Epithelial cell of esophagus (primary cell): ENCODE data around the gene ADAMTSL4.

Experiments used
- DNase-seq: peaks from one replicate; pipeline ENCODE4 v3.0.0; 2010; ENCODE audit warnings: low read depth
- H3K4me3 ChIP-seq: 2 replicates; pipeline ENCODE4 v1.5.1; 2011; ENCODE audit warnings: mild to moderate bottlenecking, low read length, control low read depth
- CTCF ChIP-seq: IDR thresholded peaks from 2 replicates; pipeline ENCODE4 v1.5.1; 2011; ENCODE audit warnings: low read depth, mild to moderate bottlenecking, low read length, control low read depth, inconsistent platforms; ENCODE audit not compliant: insufficient read depth; ENCODE audit errors: missing control alignments

ADAMTSL4 gene

DNA sequence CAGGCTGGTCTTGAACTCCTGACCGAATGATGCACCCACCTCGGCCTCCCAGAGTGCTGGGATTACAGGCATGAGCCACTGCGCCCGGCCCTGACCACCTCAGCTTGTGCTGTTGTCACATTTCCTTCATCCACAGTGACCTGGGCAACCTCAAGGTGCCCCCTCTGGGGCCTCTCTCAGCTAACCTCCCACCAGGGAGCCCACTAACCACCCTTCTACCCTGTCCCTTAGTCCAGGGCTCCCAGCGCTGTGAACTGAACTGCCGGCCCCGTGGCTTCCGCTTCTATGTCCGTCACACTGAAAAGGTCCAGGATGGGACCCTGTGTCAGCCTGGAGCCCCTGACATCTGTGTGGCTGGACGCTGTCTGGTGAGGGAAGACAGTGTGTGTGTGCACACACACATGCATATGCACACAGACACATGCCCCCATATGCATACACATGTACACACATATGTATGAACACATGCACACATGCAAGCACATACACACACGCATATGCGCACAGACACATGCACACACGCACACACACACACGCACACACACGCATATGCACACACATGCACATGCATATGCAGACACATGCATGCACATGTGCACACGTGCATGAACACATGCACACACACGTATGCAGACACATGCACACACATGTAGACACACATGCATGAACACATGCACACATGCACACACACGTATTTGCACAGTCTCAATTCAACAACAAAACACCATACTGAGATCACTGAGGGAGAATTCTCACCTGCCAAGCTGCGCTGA, 6.2 kb downstream of the ADAMTSL4 start:
- DNase-seq = no peak
- TF ChIP-seq CTCF = no peak
- no peak overlapping the region for H3K4me3 ChIP-seq

DNA sequence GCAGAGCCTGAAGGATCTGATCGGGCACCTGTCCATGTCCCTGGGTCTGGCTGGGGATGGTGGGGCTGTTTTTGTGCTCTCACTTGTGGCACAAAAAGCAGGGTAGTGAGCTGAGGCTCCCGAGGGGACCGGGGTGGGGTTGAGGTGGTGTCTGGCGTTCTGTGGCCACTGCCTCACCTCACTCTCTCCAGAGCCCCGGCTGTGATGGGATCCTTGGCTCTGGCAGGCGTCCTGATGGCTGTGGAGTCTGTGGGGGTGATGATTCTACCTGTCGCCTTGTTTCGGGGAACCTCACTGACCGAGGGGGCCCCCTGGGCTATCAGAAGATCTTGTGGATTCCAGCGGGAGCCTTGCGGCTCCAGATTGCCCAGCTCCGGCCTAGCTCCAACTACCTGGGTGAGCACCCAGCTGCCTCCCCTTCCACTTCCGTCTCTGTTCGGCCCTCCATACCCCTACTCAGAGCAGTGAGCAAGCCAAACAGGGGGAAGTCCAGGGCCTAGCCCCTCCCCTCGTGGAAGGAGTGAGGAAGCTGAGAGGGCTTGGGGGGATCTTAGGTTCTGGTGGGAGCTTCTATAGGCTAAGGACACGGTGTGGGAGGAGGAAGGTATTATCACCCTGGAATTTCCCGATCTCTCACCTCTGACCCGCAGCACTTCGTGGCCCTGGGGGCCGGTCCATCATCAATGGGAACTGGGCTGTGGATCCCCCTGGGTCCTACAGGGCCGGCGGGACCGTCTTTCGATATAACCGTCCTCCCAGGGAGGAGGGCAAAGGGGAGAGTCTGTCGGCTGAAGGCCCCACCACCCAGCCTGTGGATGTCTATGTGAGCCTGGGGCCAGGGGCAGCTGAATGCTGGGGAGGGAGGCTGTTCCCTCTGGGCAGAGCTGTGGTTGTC, 7.0 kb downstream of the ADAMTSL4 start:
- DNase-seq = no peak
- no peak overlapping the region for H3K4me3 ChIP-seq
- no peak for TF ChIP-seq CTCF

- DNase-seq = no peak
- TF ChIP-seq CTCF = no peak
These were observed 7.9 kb downstream of the ADAMTSL4 start for GRCh38 chr1:150557065-150557600.

GRCh38 chr1:150557813-150558212, 8.6 kb downstream of the ADAMTSL4 start:
- no peak for TF ChIP-seq CTCF
- DNase-seq = no peak
- H3K4me3 ChIP-seq = no peak overlapping the region

More at GRCh38 chr1:150557065-150557600, 7.9 kb downstream of the ADAMTSL4 start:
- no peak overlapping the region for H3K4me3 ChIP-seq

- no peak overlapping the region for H3K4me3 ChIP-seq
- DNase-seq = no peak
These were observed 9.1 kb downstream of the ADAMTSL4 start for GRCh38 chr1:150558303-150558704.

More at GRCh38 chr1:150558303-150558704, 9.1 kb downstream of the ADAMTSL4 start:
- TF ChIP-seq CTCF = no peak
